Measurements from ENCODE around the gene CCDC141.

DNA sequence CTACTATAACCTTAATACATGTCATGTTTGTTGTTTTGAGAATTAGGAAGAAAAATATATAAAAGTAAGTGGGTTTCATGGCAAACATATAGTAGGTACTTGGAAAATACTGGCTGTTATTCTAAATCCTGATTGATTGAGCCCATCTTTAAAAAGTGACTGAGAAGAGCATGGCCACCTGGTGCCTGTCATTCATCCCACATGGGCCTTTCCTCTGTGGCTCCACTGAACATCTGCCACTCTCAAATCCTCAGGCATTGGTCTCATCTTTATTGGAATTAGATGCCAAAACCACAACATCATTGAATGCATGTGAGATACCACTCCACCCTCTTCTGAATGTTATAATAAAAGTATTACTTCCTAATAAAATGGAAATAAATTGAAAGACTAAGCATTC is 141.1 kb downstream of the CCDC141 start:
- TF ChIP-seq, protein P1, sequence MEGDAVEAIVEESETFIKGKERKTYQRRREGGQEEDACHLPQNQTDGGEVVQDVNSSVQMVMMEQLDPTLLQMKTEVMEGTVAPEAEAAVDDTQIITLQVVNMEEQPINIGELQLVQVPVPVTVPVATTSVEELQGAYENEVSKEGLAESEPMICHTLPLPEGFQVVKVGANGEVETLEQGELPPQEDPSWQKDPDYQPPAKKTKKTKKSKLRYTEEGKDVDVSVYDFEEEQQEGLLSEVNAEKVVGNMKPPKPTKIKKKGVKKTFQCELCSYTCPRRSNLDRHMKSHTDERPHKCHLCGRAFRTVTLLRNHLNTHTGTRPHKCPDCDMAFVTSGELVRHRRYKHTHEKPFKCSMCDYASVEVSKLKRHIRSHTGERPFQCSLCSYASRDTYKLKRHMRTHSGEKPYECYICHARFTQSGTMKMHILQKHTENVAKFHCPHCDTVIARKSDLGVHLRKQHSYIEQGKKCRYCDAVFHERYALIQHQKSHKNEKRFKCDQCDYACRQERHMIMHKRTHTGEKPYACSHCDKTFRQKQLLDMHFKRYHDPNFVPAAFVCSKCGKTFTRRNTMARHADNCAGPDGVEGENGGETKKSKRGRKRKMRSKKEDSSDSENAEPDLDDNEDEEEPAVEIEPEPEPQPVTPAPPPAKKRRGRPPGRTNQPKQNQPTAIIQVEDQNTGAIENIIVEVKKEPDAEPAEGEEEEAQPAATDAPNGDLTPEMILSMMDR (IDR thresholded peaks at IDR 0.05), result no peak
- TF ChIP-seq POLR2A (IDR thresholded peaks at IDR 0.05), result no peak

All from testis (tissue), 2 donors.